GM12891 (cell line): ENCODE data around the gene NABP2.
"Not testable (repeated sequence)": the region's sequence is repeated elsewhere in the genome, so short reads cannot be mapped to it uniquely, and the experiment has no call there.

Experiments used
- DNase-seq: peaks from one replicate; pipeline ENCODE4 v3.0.0; 2011; ENCODE audit warnings: low spot score; ENCODE audit not compliant: insufficient read length
- FAIRE-seq: peaks from 2 replicates; lab custom pipeline; 2011; peaks lifted over from hg19 to GRCh38; lab: Jason Lieb, UNC
- PAX5 ChIP-seq: IDR thresholded peaks from 2 replicates; pipeline ENCODE4 v1.6.1; 2011; ENCODE audit warnings: low read length, moderate library complexity, mild to moderate bottlenecking; ENCODE audit not compliant: insufficient read depth, severe bottlenecking
- POLR2A ChIP-seq: IDR thresholded peaks from 2 replicates; pipeline ENCODE4 v1.6.1; 2011; ENCODE audit warnings: low read depth, low read length, control low read depth
- POLR2AphosphoS5 ChIP-seq: IDR thresholded peaks from 2 replicates; pipeline ENCODE4 v1.6.1; 2011; ENCODE audit warnings: low read depth, low read length, control low read depth
- POU2F2 ChIP-seq: IDR thresholded peaks from 2 replicates; pipeline ENCODE4 v1.6.1; 2011; ENCODE audit warnings: low read depth, mild to moderate bottlenecking, control low read depth, low read length, moderate library complexity
- SPI1 ChIP-seq: IDR thresholded peaks from 2 replicates; pipeline ENCODE4 v1.6.1; 2011; ENCODE audit warnings: low read depth, low read length, control low read depth
- TAF1 ChIP-seq: IDR thresholded peaks from 2 replicates; pipeline ENCODE4 v1.6.1; 2011; ENCODE audit warnings: low read depth, low read length, control low read depth

Gene NABP2

DNA sequence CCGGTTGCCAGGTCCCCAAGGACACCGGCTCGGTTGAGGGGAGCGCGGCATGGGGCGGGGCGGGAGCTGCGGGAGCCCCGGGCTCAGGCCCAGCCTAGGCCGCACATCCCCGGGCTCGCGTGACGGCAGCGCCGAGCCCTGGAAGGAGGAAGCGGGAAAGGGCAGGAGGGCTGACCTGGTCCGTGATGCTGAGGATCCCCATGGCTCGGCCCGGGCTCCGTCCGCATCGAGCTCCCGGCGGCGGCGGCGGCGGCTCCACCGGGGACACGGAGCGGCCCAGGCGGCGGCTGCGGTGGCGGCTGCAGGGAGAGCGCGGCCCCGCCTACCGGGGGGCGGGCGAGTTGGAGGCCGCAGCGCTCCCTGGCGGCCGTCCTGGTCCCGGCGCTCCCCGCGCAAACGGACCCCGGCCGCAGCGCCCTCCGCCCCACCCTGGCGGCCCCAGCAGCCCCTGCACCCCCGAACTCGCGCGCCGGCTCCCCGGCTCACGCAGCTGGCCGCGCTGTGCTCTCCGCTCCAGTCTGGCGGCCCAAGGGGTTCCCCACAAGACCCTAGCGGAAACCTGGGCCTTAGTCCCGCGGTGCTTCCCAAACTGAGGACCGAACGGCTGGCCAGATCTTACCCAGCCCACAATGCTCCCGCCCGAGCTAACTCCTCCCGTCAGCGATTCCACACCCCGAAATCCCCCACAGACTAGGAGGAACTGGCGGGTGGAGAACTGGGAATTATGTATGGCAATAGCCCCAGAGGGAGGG is 34.1 kb downstream of the NABP2 start, which contains the start of gene ANKRD52:
Gene ANKRD52 (minus strand): TSS at position 317 of the 752 bp plus-strand sequence. CDS start 115 bp downstream, at position 202.
- TF ChIP-seq POLR2A (no peak), PAX5 (no peak), POU2F2 (no peak), POLR2AphosphoS5 (no peak), SPI1 (no peak), TAF1 (no peak)
- DNase-seq (peak; percentile 97), FAIRE-seq (peak; percentile 79)

DNA sequence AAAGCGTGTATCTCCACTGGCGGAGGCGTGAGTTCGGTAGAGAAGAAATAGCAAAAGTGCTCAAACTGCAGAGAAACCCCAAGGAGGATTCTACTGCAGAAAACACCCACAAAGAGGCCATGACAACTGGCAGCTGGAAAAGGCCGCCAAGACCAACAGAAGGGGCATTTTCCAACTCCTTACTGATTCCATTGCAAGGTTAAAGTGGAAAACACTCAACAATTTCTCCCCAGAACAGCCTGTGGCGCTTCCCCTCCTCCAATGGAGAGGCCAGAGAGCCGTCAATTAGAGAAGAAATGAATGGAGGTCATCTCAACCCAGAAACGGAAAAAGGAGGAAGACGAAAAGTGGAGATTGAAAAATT is 34.7 kb downstream of the NABP2 start:
- TF ChIP-seq PAX5 (no peak), POU2F2 (no peak), TAF1 (no peak), POLR2A (no peak), SPI1 (no peak), POLR2AphosphoS5 (no peak)
- no peak for FAIRE-seq
- DNase-seq: no peak

DNA sequence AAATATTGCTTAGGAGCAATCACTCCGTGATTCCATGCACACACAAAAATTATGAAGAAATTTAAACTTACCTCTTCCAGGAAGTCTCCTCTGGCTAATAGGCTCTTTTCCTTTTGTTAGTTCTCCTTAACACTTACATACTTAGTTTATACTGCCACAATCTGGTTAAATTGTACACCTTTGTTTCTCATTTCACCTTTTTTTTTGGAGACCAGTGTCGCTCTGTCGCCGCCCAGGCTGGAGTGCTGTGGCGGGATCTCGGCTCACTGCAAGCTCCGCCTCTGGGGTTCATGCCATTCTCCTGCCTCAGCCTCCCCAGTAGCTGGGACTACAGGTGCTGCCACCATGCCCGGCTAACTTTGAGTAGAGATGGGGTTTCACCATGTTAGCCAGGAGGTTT is 36.2 kb downstream of the NABP2 start:
- DNase-seq (no peak), FAIRE-seq (no peak)
- TF ChIP-seq POLR2AphosphoS5 (no peak), POU2F2 (no peak), PAX5 (no peak), TAF1 (no peak)

DNA sequence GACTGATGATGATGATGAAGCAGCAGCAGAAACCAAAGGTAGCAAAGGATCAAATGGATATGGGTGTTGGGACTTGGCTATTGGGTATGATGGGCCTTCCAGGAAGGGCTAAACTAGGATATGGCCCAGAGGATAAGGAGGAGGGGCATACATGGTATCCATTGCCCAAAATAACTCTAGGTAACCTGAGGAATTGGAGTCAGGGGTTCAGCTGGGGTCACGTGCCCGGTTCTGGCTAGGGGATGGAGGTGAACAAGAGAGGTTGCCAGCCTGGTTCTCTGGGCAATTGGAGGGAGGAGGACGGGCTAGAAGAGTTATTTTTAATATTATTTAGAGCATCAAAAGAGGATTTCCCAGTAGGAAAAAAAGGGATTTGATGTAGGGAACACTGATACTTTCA is 36.8 kb downstream of the NABP2 start:
- TF ChIP-seq POLR2A: no peak
- no peak for TF ChIP-seq TAF1
- no peak for TF ChIP-seq SPI1
- no peak for TF ChIP-seq POU2F2
- no peak for TF ChIP-seq PAX5
- no peak for TF ChIP-seq POLR2AphosphoS5
- DNase-seq (no peak), FAIRE-seq (no peak)

DNA sequence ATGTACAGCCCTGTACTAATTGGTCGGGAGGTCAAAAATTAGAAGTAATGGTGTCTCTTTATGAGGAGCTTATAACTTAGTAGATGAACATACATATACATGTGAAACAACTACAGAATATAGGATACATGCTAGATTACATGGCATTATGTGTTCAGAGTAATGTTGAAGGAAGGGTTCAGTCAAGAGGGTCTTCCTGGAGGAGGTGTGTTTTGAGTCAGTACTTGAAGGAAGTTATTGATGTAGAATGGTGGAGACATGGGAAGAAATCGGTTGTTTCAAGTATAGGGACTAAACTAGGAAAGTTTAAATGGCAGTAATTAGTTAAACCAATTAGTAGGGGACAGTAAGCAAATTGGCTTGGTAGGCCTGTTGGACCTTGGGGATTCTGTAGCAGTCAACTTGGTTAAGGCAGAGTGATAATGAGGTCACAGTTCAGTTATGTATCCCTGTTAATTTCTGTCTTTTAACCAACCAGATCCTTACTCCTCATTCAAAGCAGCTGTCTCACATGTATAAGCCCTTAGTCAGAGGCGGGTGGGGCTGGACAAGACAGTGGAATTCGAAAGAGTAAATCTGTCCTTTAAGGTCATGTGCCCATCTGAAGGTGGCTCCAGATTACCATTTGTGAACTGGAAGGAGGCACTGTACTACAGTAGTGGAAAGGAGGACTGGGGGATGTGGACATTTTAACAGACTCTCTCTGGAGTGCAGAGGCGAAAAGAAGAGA is 37.5 kb downstream of the NABP2 start:
- DNase-seq (no peak), FAIRE-seq (no peak)
- TF ChIP-seq POU2F2: no peak
- TF ChIP-seq PAX5: no peak
- no peak for TF ChIP-seq TAF1
- no peak for TF ChIP-seq SPI1

DNA sequence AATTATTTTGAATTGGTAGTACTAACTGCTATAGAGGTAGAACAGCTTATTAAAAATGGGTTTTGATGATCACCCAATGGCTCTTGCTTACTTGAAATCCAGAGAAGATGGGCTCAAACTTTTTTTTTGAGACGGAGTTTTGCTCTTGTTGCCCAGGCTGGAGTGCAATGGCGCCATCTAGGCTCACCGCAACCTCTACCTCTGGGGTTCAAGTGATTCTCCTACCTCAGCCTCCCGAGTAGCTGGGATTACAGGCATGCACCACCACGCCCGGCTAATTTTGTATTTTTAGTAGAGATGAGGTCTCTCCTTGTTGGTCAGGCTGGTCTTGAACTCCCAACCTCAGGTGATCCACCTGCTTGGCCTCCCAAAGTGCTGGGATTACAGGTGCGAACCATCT is 38.8 kb downstream of the NABP2 start:
- not testable (repeated sequence) for DNase-seq, FAIRE-seq

DNA sequence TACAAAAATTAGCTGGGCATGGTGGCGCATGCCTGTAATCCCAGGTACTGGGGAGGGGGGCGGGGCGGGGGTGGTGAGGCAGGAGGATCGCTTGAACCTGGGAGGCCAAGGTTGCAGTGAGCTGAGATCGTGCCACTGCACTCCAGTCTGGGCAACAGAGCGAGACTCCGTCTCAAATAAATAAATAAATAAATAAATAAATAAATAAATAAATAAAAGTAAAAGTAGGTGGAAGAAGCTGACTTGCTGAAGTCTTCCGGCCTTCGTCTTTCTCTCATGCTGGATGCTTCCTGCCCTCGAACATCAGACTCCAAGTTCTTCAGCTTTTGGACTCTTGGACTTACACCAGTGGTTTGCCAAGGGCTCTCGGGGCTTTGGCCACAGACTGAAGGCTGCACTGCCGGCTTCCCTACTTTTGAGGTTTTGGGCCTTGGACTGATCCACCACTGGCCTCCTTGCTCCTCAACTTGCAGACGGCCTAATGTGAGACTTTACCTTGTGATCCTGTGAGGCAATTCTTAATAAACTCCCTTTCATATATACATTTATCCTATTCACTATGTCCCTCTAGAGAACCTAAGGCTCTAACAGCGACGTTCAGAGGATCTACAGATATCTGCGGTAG is 42.0 kb downstream of the NABP2 start:
- not testable (repeated sequence) for FAIRE-seq, DNase-seq

DNA sequence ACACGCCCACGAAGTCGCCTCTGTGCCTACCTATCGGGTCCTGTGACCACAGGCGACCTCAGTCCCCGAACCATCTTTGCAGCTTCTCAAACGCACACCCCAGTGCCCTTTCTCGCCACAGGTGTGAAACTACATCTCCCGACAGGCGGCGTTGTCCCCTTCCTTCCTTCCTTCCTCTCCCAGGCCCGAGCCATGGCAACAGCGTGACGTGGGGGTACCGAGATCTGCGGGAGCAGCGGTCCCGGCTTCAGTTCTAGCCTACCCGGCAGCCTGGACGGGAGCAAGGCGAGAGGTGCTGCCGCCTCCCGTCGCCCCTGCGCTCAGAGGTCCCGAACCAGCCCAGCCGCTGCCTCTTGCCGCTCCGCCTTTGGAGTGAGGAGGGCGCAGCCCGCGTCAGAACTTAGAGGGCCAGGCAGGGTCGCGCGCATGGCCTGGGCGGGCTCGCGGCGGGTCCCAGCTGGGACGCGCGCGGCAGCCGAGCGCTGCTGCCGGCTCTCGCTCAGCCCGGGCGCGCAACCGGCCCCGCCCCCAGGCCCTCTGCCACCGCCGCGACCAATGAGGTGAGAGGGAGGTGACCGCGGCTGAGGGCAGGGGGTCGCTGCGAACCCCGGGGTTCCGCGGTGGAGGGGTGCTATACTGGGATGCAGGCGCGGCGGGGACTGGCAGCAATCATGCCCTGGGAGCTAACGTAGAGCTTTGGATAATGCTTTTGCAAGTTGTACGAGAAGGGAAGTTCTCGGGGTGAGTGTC is 42.7 kb downstream of the NABP2 start, which contains the start of gene COQ10A:
Gene COQ10A (plus strand): TSS at position 250 of the 750 bp plus-strand sequence. CDS start 177 bp downstream, at position 427.
- no peak for TF ChIP-seq PAX5
- peak; percentile 36 for TF ChIP-seq SPI1
- peak; percentile 54; the same call in 1 of the 2 replicates for TF ChIP-seq TAF1
- no peak for TF ChIP-seq POU2F2
- peak; percentile 68; the same call in 1 of the 2 replicates for TF ChIP-seq POLR2AphosphoS5
- TF ChIP-seq POLR2A: peak; percentile 66; the same call in 1 of the 2 replicates
- peak; percentile 95 for DNase-seq
- FAIRE-seq: peak; percentile 90

DNA sequence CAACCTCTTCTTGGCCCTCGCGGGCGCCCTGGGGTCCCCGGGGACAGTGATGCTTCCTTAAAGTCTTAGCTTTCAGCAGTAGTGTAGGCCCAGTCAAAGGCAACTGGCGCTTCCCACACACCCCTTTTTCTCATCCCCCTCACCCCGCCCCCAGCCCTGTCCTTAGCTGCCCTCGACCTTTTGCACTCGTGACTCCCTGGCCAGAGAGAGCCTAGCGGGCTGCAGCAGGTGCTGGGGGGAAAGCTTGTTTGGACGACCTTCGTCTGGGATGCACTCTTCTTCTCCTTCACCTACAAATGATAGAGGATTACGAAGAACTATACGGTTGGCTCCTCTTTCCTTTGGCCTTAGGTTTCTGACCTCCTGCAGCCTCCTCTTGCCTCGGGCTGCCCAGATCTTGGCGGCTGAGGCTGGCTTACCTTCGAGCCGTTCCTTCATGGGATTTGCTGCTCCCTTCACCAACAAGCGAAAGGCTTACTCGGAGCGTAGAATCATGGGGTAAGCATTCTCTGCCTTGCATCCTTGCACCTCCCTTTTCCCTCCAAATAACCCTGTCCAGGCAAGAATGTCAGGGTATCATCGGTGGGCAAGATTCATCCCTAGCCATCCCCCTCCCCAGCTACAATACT is 43.4 kb downstream of the NABP2 start:
- TF ChIP-seq POLR2AphosphoS5 (no peak), POU2F2 (no peak), POLR2A (no peak), SPI1 (no peak), TAF1 (no peak), PAX5 (no peak)
- FAIRE-seq (no peak), DNase-seq (no peak)

DNA sequence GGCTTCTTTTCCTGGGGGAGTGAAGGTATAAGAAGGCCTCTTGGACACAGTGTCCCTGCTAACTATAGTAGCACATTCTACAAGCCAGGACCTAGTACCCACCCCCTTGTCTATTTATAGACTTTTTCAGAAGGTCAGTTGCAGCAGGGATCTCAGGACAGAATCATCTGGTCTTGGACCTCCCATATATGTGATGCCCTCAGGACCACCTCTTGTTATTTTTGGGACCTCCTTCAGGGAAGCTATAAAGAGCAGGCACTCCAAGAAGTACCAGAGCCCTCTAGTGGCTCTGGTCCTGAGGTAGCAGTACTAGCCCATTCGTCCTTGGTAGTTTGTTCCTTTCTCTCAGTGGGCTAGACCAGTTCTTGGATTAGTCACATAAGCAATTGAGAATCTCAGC is 46.9 kb downstream of the NABP2 start:
- FAIRE-seq (no peak), DNase-seq (no peak)
- TF ChIP-seq TAF1: no peak
- peak; percentile 34; the same call in 1 of the 2 replicates for TF ChIP-seq POLR2A

DNA sequence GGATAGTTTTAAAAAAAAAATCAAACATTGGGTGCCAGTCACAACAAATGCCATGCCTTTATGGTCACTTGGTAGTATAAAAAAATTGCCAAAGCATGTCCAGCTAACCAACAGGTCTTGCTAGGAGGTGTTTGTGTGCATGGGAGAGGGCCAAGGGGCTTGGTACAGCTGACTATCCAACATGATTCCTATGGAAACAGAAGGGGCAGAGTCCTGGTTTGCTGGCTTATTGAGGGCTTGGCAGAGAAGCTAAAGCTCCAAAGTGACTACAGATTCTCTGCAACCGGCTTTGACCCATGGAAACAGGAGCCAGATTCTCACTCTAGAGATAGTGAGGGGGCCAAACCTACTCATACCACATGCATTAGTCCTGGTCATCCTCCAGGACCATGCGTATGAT is 48.3 kb downstream of the NABP2 start:
- DNase-seq, FAIRE-seq: not testable (repeated sequence)
